Panc1 (cell line): ENCODE measurements around the gene FAM13A. TPM values are rescaled to one million over a fixed set of nuclear protein-coding genes. Genes with fewer than 3 reads are reported as not detected.

Experiments
- ATAC-seq: fragments of 200-7000 bp; cut with Tn5 transposase; 2 replicates; pipeline ENCODE4 v1.9.1; 2020; ENCODE audit warnings: mild to moderate bottlenecking, moderate library complexity
- BruUV-seq: library from RNA; stranded (reverse); fragments of 400-500 nt; replicated peaks from 2 replicates; lab custom pipeline; 2021; lab: Mats Ljungman, UMichigan
- CTCF ChIA-PET: fragments of 300-600 bp; sonication (Branson Sonifier 250); formaldehyde crosslinking; loops from one replicate; lab custom pipeline; 2022; ENCODE audit warnings: antibody characterized with exemption; lab: Charles Lee
- POLR2A ChIA-PET: fragments of 300-600 bp; sonication (Branson Sonifier 250); formaldehyde crosslinking; loops from one replicate; lab custom pipeline; 2022; ENCODE audit warnings: antibody characterized with exemption; lab: Charles Lee
- DNase-seq: peaks from one replicate; pipeline ENCODE4 v3.0.0-alpha.2; 2010; ENCODE audit warnings: low read depth, low spot score
- H3K27ac ChIP-seq: 2 replicates; pipeline ENCODE4 v1.5.1; 2011; ENCODE audit warnings: mild to moderate bottlenecking, low read length, inconsistent platforms
- H3K27me3 ChIP-seq: fragments of 200-500 bp; sonication (Bioruptor generic); 2 replicates; pipeline ENCODE4 v1.6.0; 2014; ENCODE audit warnings: low read length, inconsistent platforms; ENCODE audit not compliant: control insufficient read depth, insufficient read depth
- H3K36me3 ChIP-seq: fragments of 200-500 bp; sonication (Bioruptor generic); 2 replicates; pipeline ENCODE4 v1.5.1; 2014; ENCODE audit warnings: inconsistent platforms, mild to moderate bottlenecking, low read length, moderate library complexity; ENCODE audit not compliant: control insufficient read depth, insufficient read depth
- H3K4me1 ChIP-seq: 2 replicates; pipeline ENCODE4 v1.5.1; 2011; ENCODE audit warnings: inconsistent platforms, mild to moderate bottlenecking, low read length, moderate library complexity; ENCODE audit not compliant: control insufficient read depth, insufficient read depth
- H3K4me3 ChIP-seq, 2 experiments: 2 replicates each; pipeline ENCODE4 v1.5.1; 2011 to 2012; ENCODE audit warnings: low read depth in 2 of 2, low read length in 2 of 2, mild to moderate bottlenecking in 2 of 2, inconsistent platforms in 1 of 2, moderate library complexity in 1 of 2
- H3K9me3 ChIP-seq: fragments of 200-500 bp; sonication (Bioruptor generic); 2 replicates; pipeline ENCODE4 v1.5.1; 2014; ENCODE audit warnings: low read depth, mild to moderate bottlenecking, inconsistent platforms, low read length, moderate library complexity; ENCODE audit not compliant: control insufficient read depth, insufficient read depth
- CTCF ChIP-seq: fragments of 450-650 bp; IDR thresholded peaks from 2 replicates; pipeline ENCODE4 v1.5.1; 2017; ENCODE audit warnings: mild to moderate bottlenecking
- POLR2AphosphoS5 ChIP-seq: IDR thresholded peaks from 2 replicates; pipeline ENCODE4 v1.6.1; 2012; ENCODE audit warnings: mild to moderate bottlenecking, low read depth, low read length, moderate library complexity
- REST ChIP-seq, 2 experiments: IDR thresholded peaks; 2 replicates each; pipeline ENCODE4 v1.6.1; 2011 to 2012; ENCODE audit warnings: low read depth in 2 of 2, control low read depth in 1 of 2, low read length in 1 of 2, mild to moderate bottlenecking in 1 of 2, moderate library complexity in 1 of 2; ENCODE audit not compliant: insufficient read depth in 1 of 2
- SIN3A ChIP-seq: IDR thresholded peaks from 2 replicates; pipeline ENCODE4 v1.6.1; 2012; ENCODE audit warnings: low read depth, mild to moderate bottlenecking, low read length, moderate library complexity, borderline replicate concordance; ENCODE audit not compliant: insufficient read depth
- TCF7L2 ChIP-seq: IDR thresholded peaks from 2 replicates; pipeline ENCODE4 v1.6.1; 2011; ENCODE audit warnings: mild to moderate bottlenecking, low read depth, low read length, inconsistent platforms
- in situ Hi-C: cut with HindIII; loops from 2 replicates; pipeline ENCODE4 v1.10.0; 2016; ENCODE audit warnings: low sequenced_read_pairs, low pct_unique_long_range_greater_than_20kb
- intact Hi-C: fragments of 100-400 bp; cut with micrococcal nuclease; formaldehyde crosslinking; loops from one replicate; pipeline ENCODE4 v1.10.0; 2022; ENCODE audit not compliant: unreplicated experiment
- total RNA-seq: library from RNA; stranded (reverse); gene quantifications from one replicate; pipeline ENCODE4 v1.2.1, GENCODE V29; 2021; ENCODE audit not compliant: unreplicated experiment

FAM13A gene
- total RNA-seq, 1 experiment from 2014 or later: 5.8 TPM

DNA sequence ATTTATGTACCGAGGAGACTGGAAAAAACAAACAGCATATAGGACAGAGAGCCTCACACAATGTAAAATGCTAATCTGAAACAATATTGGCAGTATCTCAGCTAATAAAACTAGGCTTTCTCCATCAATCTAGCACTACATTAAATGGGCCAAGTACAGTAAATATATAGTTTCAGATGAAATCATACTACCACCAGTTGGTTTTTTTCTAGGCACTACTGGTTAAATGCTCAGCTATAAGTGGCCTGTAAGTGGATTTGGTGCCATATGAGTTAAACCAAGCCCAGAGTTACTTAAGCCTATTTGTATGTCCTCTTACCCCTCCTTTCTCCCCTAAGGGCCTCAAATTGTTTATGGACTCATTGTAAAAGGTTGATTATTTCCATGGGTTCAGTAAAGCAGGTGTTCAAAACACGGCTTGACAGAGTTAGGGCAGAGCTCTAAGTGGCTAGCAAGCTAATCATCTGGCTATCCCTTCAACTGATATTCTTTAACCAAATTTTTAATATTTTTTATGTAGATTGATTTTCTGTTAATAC is 57.5 kb downstream of the FAM13A start:
- in situ Hi-C loops (no loop called here), intact Hi-C loops (no loop called here)
- Histone ChIP-seq H3K27me3 (no peaks in the 10 kb centered on the region), H3K27ac (no peak overlapping the region), H3K9me3 (no peaks in the 10 kb centered on the region), H3K4me3 (no peak overlapping the region), H3K36me3 (no peaks in the 10 kb centered on the region), H3K4me1 (no peaks in the 10 kb centered on the region)
- DNase-seq: no peak
- ATAC-seq: no peak
- ChIA-PET CTCF (no interaction called here), POLR2A (no interaction called here)
- no TSS peak for BruUV-seq
- TF ChIP-seq REST (IDR thresholded peaks at IDR 0.05; ENCODE audit: insufficient read depth in 1 of 2, low read depth in 2 of 2, low read length in 1 of 2): no peak
- no peak for TF ChIP-seq CTCF
- TF ChIP-seq POLR2AphosphoS5: no peak
- TF ChIP-seq TCF7L2: no peak
- no peak for TF ChIP-seq SIN3A

DNA sequence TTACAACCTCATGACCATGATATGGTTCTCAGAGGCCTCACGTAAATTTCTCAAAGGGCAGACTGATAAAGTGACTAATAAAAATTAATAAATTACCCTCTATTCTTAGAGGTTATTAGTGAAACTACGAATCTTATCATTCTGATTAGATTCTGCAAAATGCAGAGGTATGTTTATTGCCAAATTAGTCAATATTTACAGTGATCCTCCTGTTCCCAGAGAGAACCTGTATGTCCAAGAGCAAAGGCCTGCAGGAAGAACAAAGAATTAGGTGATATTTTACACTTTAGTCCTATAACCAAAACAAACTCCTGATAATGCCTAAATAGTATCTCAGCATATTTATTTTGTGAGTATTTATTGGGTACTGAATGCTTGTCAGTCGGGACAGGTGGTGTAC is 58.1 kb downstream of the FAM13A start:
- Histone ChIP-seq H3K4me1 (no peaks in the 10 kb centered on the region), H3K36me3 (no peaks in the 10 kb centered on the region), H3K27me3 (no peaks in the 10 kb centered on the region), H3K27ac (no peak overlapping the region), H3K4me3 (no peak overlapping the region), H3K9me3 (no peaks in the 10 kb centered on the region)
- TF ChIP-seq REST (IDR thresholded peaks at IDR 0.05; ENCODE audit: insufficient read depth in 1 of 2, low read depth in 2 of 2, low read length in 1 of 2) (no peak), POLR2AphosphoS5 (no peak), CTCF (no peak), TCF7L2 (no peak), SIN3A (no peak)
- intact Hi-C loops (no loop called here), in situ Hi-C loops (no loop called here)
- POLR2A ChIA-PET: no interaction called here
- ATAC-seq (no peak), DNase-seq (no peak)
- CTCF ChIA-PET: no interaction called here
- BruUV-seq: no TSS peak
